ENCODE results near the gene HSD17B3.

GRCh38 chr9:96187151-96187555, 114.8 kb downstream of the HSD17B3 start:
- no peak for TF ChIP-seq POLR2AphosphoS5 (IDR thresholded peaks at IDR 0.05)
- no peak for TF ChIP-seq CTCF (IDR thresholded peaks at IDR 0.05)
- TF ChIP-seq POLR2A (IDR thresholded peaks at IDR 0.05): no peak
